Gastrocnemius medialis (tissue), 4 donors: ENCODE data around the gene DMRTC1.
"Not testable (repeated sequence)": the region's sequence is repeated elsewhere in the genome, so short reads cannot be mapped to it uniquely, and the experiment has no call there.

Experiments
- CTCF ChIP-seq, 5 experiments: fragments of 450-650 bp in 3 of 5; fragments of 200-600 bp in 2 of 5; sonication (generic) in 2 of 5; IDR thresholded peaks in 4 of 5; conservative IDR thresholded peaks in 1 of 5; 1 replicate in 4 of 5; 2 replicates in 1 of 5; pipeline ENCODE4 v1.5.1; 2016 to 2019; ENCODE audit warnings: antibody characterized with exemption in 5 of 5, mild to moderate bottlenecking in 3 of 5, moderate library complexity in 3 of 5
- POLR2A ChIP-seq, 2 donors: fragments of 450-650 bp; IDR thresholded peaks; one replicate each; pipeline ENCODE4 v1.6.1; 2017; ENCODE audit warnings: antibody characterized with exemption in 2 of 2, mild to moderate bottlenecking in 2 of 2, moderate library complexity in 2 of 2

GRCh38 chrX:72889740-72890139 is 53.9 kb downstream of the DMRTC1 start:
- TF ChIP-seq CTCF (IDR thresholded peaks at IDR 0.05 in 4 of 5, conservative IDR thresholded peaks at IDR 0.05 in 1 of 5); POLR2A (IDR thresholded peaks at IDR 0.05): not testable (repeated sequence)
